H1 (cell line): ENCODE results near the gene ALDH4A1. TPM values are rescaled to one million over a fixed set of nuclear protein-coding genes. Genes with fewer than 3 reads are reported as not detected.

Source experiments
- CTCF ChIA-PET: fragments of 300-600 bp; sonication (Branson Sonifier 250); formaldehyde crosslinking; loops from one replicate; lab custom pipeline; 2021; ENCODE audit not compliant: partially characterized antibody; lab: Charles Lee
- POLR2A ChIA-PET: fragments of 300-600 bp; sonication (Branson Sonifier 250); formaldehyde crosslinking; loops from one replicate; lab custom pipeline; 2021; ENCODE audit warnings: inconsistent platforms; ENCODE audit not compliant: partially characterized antibody; lab: Charles Lee
- DNase-seq, 2 experiments: peaks; one replicate each; pipeline versions ENCODE4 v3.0.0 to v3.0.0-alpha.2; 2010 to 2022; ENCODE audit warnings: low spot score in 2 of 2, low read depth in 1 of 2, mixed read lengths in 1 of 2
- FAIRE-seq: peaks from 2 replicates; lab custom pipeline; 2011; peaks lifted over from hg19 to GRCh38; lab: Jason Lieb, UNC
- H2AFZ ChIP-seq: 2 replicates; pipeline ENCODE4 v1.8.1; 2012; ENCODE audit warnings: low read length, inconsistent platforms
- H2AK5ac ChIP-seq: 2 replicates; pipeline ENCODE4 v1.6.1; 2013; ENCODE audit warnings: low read depth, low read length
- H2BK120ac ChIP-seq: replicated peaks from 2 replicates; pipeline ENCODE3; 2013; ENCODE audit warnings: low read depth, low read length, inconsistent platforms
- H2BK12ac ChIP-seq: 2 replicates; pipeline ENCODE4 v1.6.1; 2013; ENCODE audit warnings: low read depth, low read length
- H2BK15ac ChIP-seq: 2 replicates; pipeline ENCODE4 v1.6.1; 2013; ENCODE audit warnings: low read length
- H2BK20ac ChIP-seq: 2 replicates; pipeline ENCODE4 v1.6.1; 2013; ENCODE audit warnings: low read length
- H2BK5ac ChIP-seq: 2 replicates; pipeline ENCODE4 v1.6.1; 2013; ENCODE audit warnings: low read depth, low read length
- H3K14ac ChIP-seq: 2 replicates; pipeline ENCODE4 v1.6.1; 2013; ENCODE audit warnings: inconsistent platforms; ENCODE audit not compliant: insufficient read length
- H3K18ac ChIP-seq: 2 replicates; pipeline ENCODE4 v1.6.1; 2013; ENCODE audit warnings: low read length; ENCODE audit errors: extremely low read depth
- H3K23ac ChIP-seq: 2 replicates; pipeline ENCODE4 v1.6.1; 2013; ENCODE audit warnings: inconsistent platforms; ENCODE audit not compliant: insufficient read length
- H3K23me2 ChIP-seq: 2 replicates; pipeline ENCODE4 v1.6.1; 2013; ENCODE audit warnings: low read depth, low read length
- H3K27ac ChIP-seq: 2 replicates; pipeline ENCODE4 v1.6.1; 2011; ENCODE audit warnings: low read depth, low read length, inconsistent platforms
- H3K27me3 ChIP-seq, 4 experiments: replicated peaks in 1 of 4; 1 replicate in 1 of 4; 2 replicates in 3 of 4; pipeline versions ENCODE4 v1.6.1 to v1.8.1; 2011 to 2013; ENCODE audit warnings: low read length in 3 of 4, mild to moderate bottlenecking in 3 of 4, inconsistent platforms in 2 of 4, mixed read lengths in 2 of 4, moderate library complexity in 1 of 4; ENCODE audit not compliant: control insufficient read depth in 3 of 4, insufficient read depth in 3 of 4; ENCODE audit errors: extremely low read depth in 1 of 4
- H3K36me3 ChIP-seq, 4 experiments: 2 replicates each; pipeline versions ENCODE4 v1.6.1 to v1.8.1; 2011 to 2013; ENCODE audit warnings: mild to moderate bottlenecking in 4 of 4, low read length in 3 of 4, moderate library complexity in 2 of 4, control low read depth in 1 of 4, inconsistent platforms in 1 of 4; ENCODE audit not compliant: insufficient read depth in 4 of 4, control insufficient read depth in 2 of 4
- H3K4ac ChIP-seq: replicated peaks from 2 replicates; pipeline ENCODE3; 2013; ENCODE audit warnings: low read length, low read depth, mixed read lengths, inconsistent platforms; ENCODE audit not compliant: insufficient read length
- H3K4me1 ChIP-seq, 4 experiments: replicated peaks in 1 of 4; 1 replicate in 1 of 4; 2 replicates in 3 of 4; pipeline versions ENCODE4 v1.6.1 to v1.8.1; 2011 to 2013; ENCODE audit warnings: low read length in 3 of 4, inconsistent platforms in 2 of 4, mixed read lengths in 1 of 4; ENCODE audit not compliant: insufficient read depth in 4 of 4, control insufficient read depth in 3 of 4
- H3K4me2 ChIP-seq, 2 experiments: 2 replicates each; pipeline versions ENCODE4 v1.6.1 to v1.8.1; 2011 to 2013; ENCODE audit warnings: low read depth in 2 of 2, low read length in 2 of 2, control low read depth in 1 of 2, inconsistent platforms in 1 of 2, mild to moderate bottlenecking in 1 of 2; ENCODE audit not compliant: insufficient read depth in 1 of 2
- H3K4me3 ChIP-seq, 4 experiments: fragments of 200-600, 300-600 bp in 1 of 4; sonication (generic), shearing (Covaris generic), sonication (Bioruptor Twin) in 1 of 4; 2 replicates each; pipeline versions ENCODE4 v1.5.1 to v1.8.1; 2011 to 2016; ENCODE audit warnings: low read length in 4 of 4, low read depth in 3 of 4, control low read depth in 2 of 4, inconsistent platforms in 2 of 4, mild to moderate bottlenecking in 2 of 4, mixed read lengths in 1 of 4, moderate library complexity in 1 of 4; ENCODE audit not compliant: insufficient read depth in 2 of 4; ENCODE audit errors: extremely low read depth in 1 of 4
- H3K56ac ChIP-seq: replicated peaks from 2 replicates; pipeline ENCODE3; 2013; ENCODE audit warnings: low read depth, mild to moderate bottlenecking, mixed read lengths, low read length, inconsistent platforms; ENCODE audit not compliant: insufficient read length
- H3K79me1 ChIP-seq: 2 replicates; pipeline ENCODE4 v1.6.1; 2013; ENCODE audit warnings: low read depth, low read length, control low read depth
- H3K79me2 ChIP-seq, 2 experiments: 2 replicates each; pipeline versions ENCODE4 v1.6.1 to v1.8.1; 2012 to 2013; ENCODE audit warnings: low read length in 2 of 2, mild to moderate bottlenecking in 2 of 2, inconsistent platforms in 1 of 2; ENCODE audit not compliant: insufficient read depth in 2 of 2, control insufficient read depth in 1 of 2
- H3K9ac ChIP-seq, 4 experiments: replicated peaks in 1 of 4; 1 replicate in 1 of 4; 2 replicates in 3 of 4; pipeline versions ENCODE4 v1.6.1 to v1.8.1; 2011 to 2013; ENCODE audit warnings: low read depth in 3 of 4, low read length in 3 of 4, control low read depth in 2 of 4, mild to moderate bottlenecking in 2 of 4, moderate library complexity in 2 of 4, inconsistent platforms in 1 of 4; ENCODE audit errors: extremely low read depth in 1 of 4
- H3K9me3 ChIP-seq, 2 experiments: 2 replicates each; pipeline versions ENCODE4 v1.6.1 to v1.8.1; 2012 to 2013; ENCODE audit warnings: mild to moderate bottlenecking in 2 of 2, moderate library complexity in 2 of 2, control low read depth in 1 of 2, inconsistent platforms in 1 of 2, low read depth in 1 of 2, low read length in 1 of 2, mixed read lengths in 1 of 2; ENCODE audit not compliant: insufficient read depth in 2 of 2
- H4K20me1 ChIP-seq, 2 experiments: replicated peaks in 1 of 2; 2 replicates each; pipeline versions ENCODE3 to v1.8.1; 2011 to 2013; ENCODE audit warnings: inconsistent platforms in 2 of 2, low read length in 2 of 2, mild to moderate bottlenecking in 1 of 2; ENCODE audit not compliant: insufficient read depth in 2 of 2, control insufficient read depth in 1 of 2
- H4K5ac ChIP-seq: 2 replicates; pipeline ENCODE4 v1.6.1; 2013; ENCODE audit warnings: low read length, low read depth, mixed read lengths, inconsistent platforms; ENCODE audit not compliant: insufficient read length
- H4K8ac ChIP-seq: 2 replicates; pipeline ENCODE4 v1.8.0; 2013; ENCODE audit warnings: mild to moderate bottlenecking, moderate library complexity, low read length, inconsistent platforms; ENCODE audit not compliant: insufficient read depth; ENCODE audit errors: extremely low read depth
- H4K91ac ChIP-seq: replicated peaks from 2 replicates; pipeline ENCODE3; 2013; ENCODE audit warnings: low read length, mixed read lengths, inconsistent platforms; ENCODE audit not compliant: insufficient read length
- CHD2 ChIP-seq: IDR thresholded peaks from 2 replicates; pipeline ENCODE4 v1.6.1; 2012; ENCODE audit warnings: low read length, improper control_type of control experiment
- EGR1 ChIP-seq: IDR thresholded peaks from 2 replicates; pipeline ENCODE4 v1.6.1; 2011; ENCODE audit warnings: low read depth, low read length, borderline replicate concordance
- FOSL1 ChIP-seq: IDR thresholded peaks from 2 replicates; pipeline ENCODE4 v1.6.1; 2011; ENCODE audit warnings: mild to moderate bottlenecking, low read depth, low read length, moderate library complexity; ENCODE audit not compliant: insufficient read depth
- RFX5 ChIP-seq: IDR thresholded peaks from 2 replicates; pipeline ENCODE4 v1.6.1; 2011; ENCODE audit warnings: low read depth, low read length, improper control_type of control experiment, borderline replicate concordance
- RNF2 ChIP-seq: fragments of 200-900, 300-1000 bp; sonication (generic); IDR thresholded peaks from 2 replicates; pipeline ENCODE4 v1.7.1; 2016; ENCODE audit warnings: borderline replicate concordance, low read depth, mild to moderate bottlenecking, antibody characterized with exemption, low read length; ENCODE audit not compliant: poor library complexity, severe bottlenecking; ENCODE audit errors: missing control alignments
- TAF7 ChIP-seq: optimal IDR thresholded peaks from 2 replicates; pipeline ENCODE3; 2011; ENCODE audit warnings: low read depth, mild to moderate bottlenecking, inconsistent platforms, low read length, moderate library complexity, borderline replicate concordance
- WGBS, 2 experiments: shearing (Covaris generic) in 1 of 2; methylation state at CpG; one replicate each; pipeline versions ENCODE4 v1.1.6 to v1.1.7; 2013 to 2015; ENCODE audit warnings: low lambda C conversion rate in 2 of 2, mixed read lengths in 2 of 2, inconsistent platforms in 1 of 2, low coverage in 1 of 2, missing lambda C conversion rate in 1 of 2; ENCODE audit not compliant: insufficient replicate concordance in 2 of 2, insufficient coverage in 1 of 2, insufficient read length in 1 of 2; ENCODE audit errors: extremely low coverage in 1 of 2, missing lambda C conversion rate in 1 of 2; 5-methylcytosine and 5-hydroxymethylcytosine counted together
- polyA plus RNA-seq, 7 experiments: library from polyadenylated mRNA; depleted of rRNA in 3 of 7; stranded (reverse) in 5 of 7; unstranded in 2 of 7; fragments of >200 nt in 5 of 7; fragments of 200-250 nt in 2 of 7; gene quantifications; 1 replicate in 5 of 7; 2 replicates in 1 of 7; 4 replicates in 1 of 7; pipeline versions ENCODE4 v1.2.1 to v1.2.3, GENCODE V29; 2011 to 2013; ENCODE audit warnings: missing spikeins in 2 of 7, mixed read lengths in 2 of 7
- total RNA-seq: library from RNA; stranded (reverse); fragmentation: NEBNext Ultra II Directional; extraction: Animal tissue kit (Norgen Biotek cat#: 25700); gene quantifications from 2 replicates; pipeline ENCODE4 v1.2.1, GENCODE V29; 2021

Gene ALDH4A1
- total and polyA plus RNA-seq, 2 of the 8 experiments (the other 6 are each of a cell fraction or from before 2014, with no cell fraction given) = 30.3 to 35.9 TPM

DNA sequence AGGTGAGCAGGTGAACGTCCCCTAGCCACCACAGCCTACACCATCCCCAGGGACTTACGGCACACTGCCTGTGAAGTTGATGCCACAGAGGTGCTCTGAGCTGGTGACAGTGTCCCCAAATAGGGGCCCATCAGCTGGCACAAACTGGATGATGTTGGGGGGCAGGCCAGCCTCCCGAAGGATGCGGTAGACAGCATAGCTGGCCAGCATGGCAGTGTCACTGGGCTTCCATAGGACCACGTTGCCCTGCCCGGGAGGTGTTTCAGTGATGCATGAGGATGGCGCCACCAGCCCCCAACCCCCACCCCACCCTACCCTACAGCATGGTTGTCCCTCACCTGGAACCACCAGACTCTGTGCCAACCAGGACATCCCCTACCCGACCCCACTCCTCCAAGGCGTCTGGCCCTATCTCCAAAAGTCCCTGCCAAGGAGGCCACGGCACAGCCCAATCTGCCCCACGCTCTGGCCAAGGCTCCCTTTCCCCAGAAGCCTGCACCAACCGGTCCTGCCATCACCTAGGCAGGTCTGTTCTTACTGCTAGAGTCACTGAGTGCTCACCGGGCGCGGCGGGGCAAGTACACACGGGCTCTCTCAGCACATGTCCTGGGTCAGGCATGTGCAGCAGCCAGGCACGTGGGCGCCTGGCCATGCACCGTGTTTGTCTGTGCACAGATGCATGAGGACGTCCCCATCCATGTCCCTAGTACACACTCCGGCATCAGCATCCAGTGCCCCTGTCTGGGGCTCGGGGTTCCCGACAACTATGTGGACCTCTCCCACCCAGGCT lies 20.5 kb downstream of the ALDH4A1 start:
- Histone ChIP-seq H3K27ac (no peak overlapping the region), H3K18ac (no peak overlapping the region), H4K91ac (no peak overlapping the region), H3K79me1 (no peaks in the 10 kb centered on the region), H3K4me1 (peaks cover 0 to 6% (median 4%) of the 10 kb centered on the region in 4 experiments; a peak in 4 of 7 replicates), H4K5ac (no peak overlapping the region)
- TF ChIP-seq RNF2 (no peak), TAF7 (no peak), CHD2 (no peak), FOSL1 (no peak), EGR1 (no peak), RFX5 (no peak)
- TF ChIP-seq, all 59 proteins: peak for 0
- no peak overlapping the region for H3K4ac ChIP-seq
- no peaks in the 10 kb centered on the region for H3K27me3 ChIP-seq
- H2AK5ac ChIP-seq = no peak overlapping the region
- no peak overlapping the region for H3K4me2 ChIP-seq
- H2AFZ ChIP-seq = no peak overlapping the region
- ChIA-PET POLR2A (no interaction called here), CTCF (interaction anchor here (0.7 to 14.4 kb wide), 7 partner anchors 11 to 200 kb away, joined by 3 to 131 read pairs (median 5); partner anchors contain the start of gene ALDH4A1)
- H4K8ac ChIP-seq = no peak overlapping the region
- no peak overlapping the region for H2BK12ac ChIP-seq
- H4K20me1 ChIP-seq = peaks cover 0 to 10% of the 10 kb centered on the region in 2 experiments
- no peak for FAIRE-seq
- peaks cover 0 to 11% (median 2%) of the 10 kb centered on the region in 4 experiments; a peak in 4 of 8 replicates for H3K36me3 ChIP-seq
- DNase-seq = no peak
- H2BK15ac ChIP-seq = no peak overlapping the region
- H2BK5ac ChIP-seq = no peak overlapping the region
- H3K9me3 ChIP-seq = no peaks in the 10 kb centered on the region
- H3K4me3 ChIP-seq = no peak overlapping the region
- H3K56ac ChIP-seq = no peak overlapping the region
- no peaks in the 10 kb centered on the region for H3K79me2 ChIP-seq
- H2BK20ac ChIP-seq = no peak overlapping the region
- no peak overlapping the region for H3K9ac ChIP-seq
- WGBS, 2 experiments = 94% methylated on average over 22 of the region's 24 CpGs; no CpG with 5 or more reads in 1 of the 2 experiments
- H3K23ac ChIP-seq = no peak overlapping the region
- no peak overlapping the region for H2BK120ac ChIP-seq
- no peak overlapping the region for H3K14ac ChIP-seq
- no peaks in the 10 kb centered on the region for H3K23me2 ChIP-seq
